BLaER1 treated with 17β-estradiol and CSF1 and Interleukin-3, amounts not matched to agents 10 nM and 100 nM (cell line): ENCODE data around the gene LATS2.

Source experiments
- H3K27ac ChIP-seq, 11 experiments: shearing (Covaris generic); formaldehyde crosslinking; 2 replicates each; pipeline ENCODE4 v1.8.1; 2022
- H3K27me3 ChIP-seq, 11 experiments: shearing (Covaris generic); formaldehyde crosslinking; 2 replicates each; pipeline ENCODE4 v1.8.1; 2022
- H3K36me3 ChIP-seq, 11 experiments: shearing (Covaris generic); formaldehyde crosslinking; 2 replicates each; pipeline ENCODE4 v1.8.1; 2022
- H3K4me1 ChIP-seq, 10 experiments: shearing (Covaris generic); formaldehyde crosslinking; 2 replicates each; pipeline ENCODE4 v1.8.1; 2022
- H3K4me2 ChIP-seq, 11 experiments: shearing (Covaris generic); formaldehyde crosslinking; 2 replicates each; pipeline ENCODE4 v1.8.1; 2022
- H3K4me3 ChIP-seq, 10 experiments: shearing (Covaris generic); formaldehyde crosslinking; 2 replicates each; pipeline ENCODE4 v1.8.1; 2022
- H3K9ac ChIP-seq, 11 experiments: shearing (Covaris generic); formaldehyde crosslinking; 2 replicates each; pipeline ENCODE4 v1.8.1; 2022
- H3K9me3 ChIP-seq, 11 experiments: shearing (Covaris generic); formaldehyde crosslinking; replicated peaks in 1 of 11; 2 replicates each; pipeline ENCODE4 v1.8.1; 2022
- H4K20me1 ChIP-seq, 11 experiments: shearing (Covaris generic); formaldehyde crosslinking; 2 replicates each; pipeline ENCODE4 v1.8.1; 2022
- Cebpa-rat ChIP-seq, 11 experiments: shearing (Covaris generic); IDR thresholded peaks; 2 replicates each; pipeline ENCODE4 v1.8.1; 2022

The LATS2 gene

GRCh38 chr13:21012841-21013681, 48.3 kb downstream of the LATS2 start:
- no peaks in the 10 kb centered on the region for H3K27me3 ChIP-seq
- H3K4me1 ChIP-seq: peaks cover 73 to 84% (median 80%) of the 10 kb centered on the region in 10 experiments
- H3K27ac ChIP-seq: no peak overlapping the region
- peak overlapping the region; percentile 18 to 75 (median 45); a peak in 17 of 22 replicates for H3K4me2 ChIP-seq
- no peak overlapping the region for H3K9ac ChIP-seq
- no peak overlapping the region for H3K4me3 ChIP-seq
- H3K9me3 ChIP-seq: peaks cover 0 to 7% (median 0%) of the 10 kb centered on the region in 11 experiments; a peak in 1 of 22 replicates
- peaks cover under 1 to 84% (median 18%) of the 10 kb centered on the region in 11 experiments; a peak in 15 of 22 replicates for H3K36me3 ChIP-seq
- TF ChIP-seq Cebpa-rat (IDR thresholded peaks at IDR 0.05): no peak
- H4K20me1 ChIP-seq: peaks cover 4 to 100% (median 44%) of the 10 kb centered on the region in 11 experiments; a peak in 17 of 22 replicates

GRCh38 chr13:21012211-21012610, 49.2 kb downstream of the LATS2 start:
- Histone ChIP-seq H3K4me2 (peak overlapping the region in 10 of 11 experiments; percentile 0 to 63 (median 44); a peak in 17 of 22 replicates), H3K27ac (no peak overlapping the region), H4K20me1 (peaks cover 4 to 97% (median 47%) of the 10 kb centered on the region in 11 experiments; a peak in 17 of 22 replicates)

GRCh38 chr13:21011378-21011777, 50.0 kb downstream of the LATS2 start:
- Histone ChIP-seq H3K4me3 (no peak overlapping the region), H3K9me3 (peaks cover 0 to 7% (median 0%) of the 10 kb centered on the region in 11 experiments; a peak in 1 of 22 replicates), H3K9ac (no peak overlapping the region), H3K4me2 (peak overlapping the region in 10 of 11 experiments; percentile 0 to 63 (median 30); a peak in 14 of 22 replicates), H3K36me3 (peaks cover 0 to 90% (median 15%) of the 10 kb centered on the region in 11 experiments; a peak in 13 of 22 replicates), H4K20me1 (peaks cover 4 to 97% (median 52%) of the 10 kb centered on the region in 11 experiments; a peak in 19 of 22 replicates), H3K4me1 (peaks cover 56 to 71% (median 65%) of the 10 kb centered on the region in 10 experiments), H3K27ac (no peak overlapping the region), H3K27me3 (no peaks in the 10 kb centered on the region)
- TF ChIP-seq Cebpa-rat (IDR thresholded peaks at IDR 0.05): no peak

More at GRCh38 chr13:21012211-21012610, 49.2 kb downstream of the LATS2 start:
- peaks cover 0 to 7% (median 0%) of the 10 kb centered on the region in 11 experiments; a peak in 1 of 22 replicates for H3K9me3 ChIP-seq
- TF ChIP-seq Cebpa-rat (IDR thresholded peaks at IDR 0.05): no peak
- peaks cover 0 to 87% (median 17%) of the 10 kb centered on the region in 11 experiments; a peak in 13 of 22 replicates for H3K36me3 ChIP-seq
- no peaks in the 10 kb centered on the region for H3K27me3 ChIP-seq
- peaks cover 64 to 79% (median 73%) of the 10 kb centered on the region in 10 experiments for H3K4me1 ChIP-seq
- H3K4me3 ChIP-seq: no peak overlapping the region
- H3K9ac ChIP-seq: no peak overlapping the region

GRCh38 chr13:21010621-21011020, 50.8 kb downstream of the LATS2 start:
- TF ChIP-seq Cebpa-rat (IDR thresholded peaks at IDR 0.05): no peak
- H3K9ac ChIP-seq: no peak overlapping the region
- no peak overlapping the region; a peak in 1 of 22 replicates for H3K27ac ChIP-seq
- H3K9me3 ChIP-seq: peaks cover 0 to 7% (median 0%) of the 10 kb centered on the region in 11 experiments; a peak in 1 of 22 replicates
- no peak overlapping the region for H3K4me3 ChIP-seq
- H3K4me1 ChIP-seq: peaks cover 48 to 70% (median 60%) of the 10 kb centered on the region in 10 experiments
- H3K4me2 ChIP-seq: peak overlapping the region in 9 of 11 experiments; percentile 7 to 63 (median 42); a peak in 12 of 22 replicates
- H3K36me3 ChIP-seq: peaks cover 0 to 92% (median 7%) of the 10 kb centered on the region in 11 experiments; a peak in 13 of 22 replicates
- peaks cover 4 to 97% (median 56%) of the 10 kb centered on the region in 11 experiments; a peak in 19 of 22 replicates for H4K20me1 ChIP-seq
- H3K27me3 ChIP-seq: no peaks in the 10 kb centered on the region

GRCh38 chr13:21009036-21009435, 52.4 kb downstream of the LATS2 start:
- no peaks in the 10 kb centered on the region for H3K27me3 ChIP-seq
- peaks cover 0 to 97% (median 62%) of the 10 kb centered on the region in 11 experiments; a peak in 20 of 22 replicates for H4K20me1 ChIP-seq
- TF ChIP-seq Cebpa-rat (IDR thresholded peaks at IDR 0.05): no peak
- peak overlapping the region in 2 of 11 experiments; percentile 11 to 59; a peak in 3 of 22 replicates for H3K4me2 ChIP-seq
- H3K27ac ChIP-seq: no peak overlapping the region
- H3K9ac ChIP-seq: no peak overlapping the region
- peaks cover 0 to 92% (median 12%) of the 10 kb centered on the region in 11 experiments; a peak in 11 of 22 replicates for H3K36me3 ChIP-seq
- H3K4me3 ChIP-seq: no peak overlapping the region
- peaks cover 0 to 12% (median 0%) of the 10 kb centered on the region in 11 experiments; a peak in 2 of 22 replicates for H3K9me3 ChIP-seq
- H3K4me1 ChIP-seq: peaks cover 33 to 67% (median 53%) of the 10 kb centered on the region in 10 experiments

- peaks cover 3 to 92% (median 15%) of the 10 kb centered on the region in 11 experiments; a peak in 13 of 22 replicates for H3K36me3 ChIP-seq
- H3K9ac ChIP-seq: no peak overlapping the region
- H3K27me3 ChIP-seq: no peaks in the 10 kb centered on the region
- peaks cover 22 to 57% (median 43%) of the 10 kb centered on the region in 10 experiments for H3K4me1 ChIP-seq
- peaks cover 0 to 97% (median 57%) of the 10 kb centered on the region in 11 experiments; a peak in 20 of 22 replicates for H4K20me1 ChIP-seq
- H3K4me2 ChIP-seq: no peak overlapping the region
- H3K27ac ChIP-seq: no peak overlapping the region
- no peak overlapping the region for H3K4me3 ChIP-seq
- peaks cover 0 to 15% (median 0%) of the 10 kb centered on the region in 11 experiments; a peak in 4 of 22 replicates for H3K9me3 ChIP-seq
- TF ChIP-seq Cebpa-rat (IDR thresholded peaks at IDR 0.05): no peak
Measured at GRCh38 chr13:21008026-21008425, 53.4 kb downstream of the LATS2 start.

DNA sequence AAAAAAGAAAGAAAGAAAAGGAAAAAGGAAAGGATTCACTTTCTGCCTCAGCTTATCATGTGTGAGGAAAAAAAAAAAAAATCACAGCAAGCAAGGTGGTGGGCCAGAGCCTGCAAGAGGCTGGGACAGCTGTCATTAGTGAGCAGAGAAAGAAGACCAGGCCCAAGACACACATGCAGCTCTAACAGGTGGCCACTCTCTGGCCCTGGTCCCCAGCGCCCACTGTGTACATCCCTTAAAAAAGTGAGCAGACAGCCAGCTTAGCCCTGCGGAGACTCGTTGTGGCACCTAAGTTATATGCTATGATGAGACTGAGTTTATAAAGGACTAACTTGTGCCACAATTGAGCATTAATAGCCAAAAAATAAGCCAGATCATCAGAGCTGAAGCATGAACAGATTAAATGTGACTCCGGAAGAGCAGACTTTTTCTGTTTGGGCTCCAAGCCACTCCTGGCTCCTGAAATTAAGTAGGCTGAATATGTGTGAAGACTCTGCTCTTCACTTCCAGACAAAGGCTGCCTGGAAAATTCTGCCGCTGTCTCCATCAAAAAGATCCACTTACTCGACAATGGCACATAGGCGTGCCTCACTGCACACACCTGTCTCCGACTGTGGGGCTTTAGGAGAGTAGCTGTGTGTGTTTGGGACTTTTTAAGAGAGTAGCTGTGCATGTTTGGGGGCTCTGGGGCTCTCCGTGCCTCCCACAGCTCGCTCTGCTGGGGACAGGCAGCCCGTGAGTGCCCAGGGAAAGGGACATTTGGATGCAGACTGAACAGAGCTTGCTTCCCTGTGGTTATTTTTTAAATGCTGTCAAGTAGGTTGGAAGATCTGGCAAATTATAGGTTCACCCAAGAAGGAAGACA, 55.0 kb downstream of the LATS2 start:
- peak overlapping the region in 1 of 11 experiments; percentile 1; a peak in 1 of 22 replicates for H3K4me2 ChIP-seq
- TF ChIP-seq Cebpa-rat (IDR thresholded peaks at IDR 0.05): no peak
- H3K27me3 ChIP-seq: no peaks in the 10 kb centered on the region
- peaks cover 0 to 97% (median 51%) of the 10 kb centered on the region in 11 experiments; a peak in 20 of 22 replicates for H4K20me1 ChIP-seq
- no peak overlapping the region for H3K27ac ChIP-seq
- peaks cover 12 to 30% (median 14%) of the 10 kb centered on the region in 11 experiments for H3K9me3 ChIP-seq
- no peak overlapping the region for H3K4me3 ChIP-seq
- H3K9ac ChIP-seq: no peak overlapping the region
- H3K36me3 ChIP-seq: peaks cover 3 to 92% (median 28%) of the 10 kb centered on the region in 11 experiments; a peak in 19 of 22 replicates
- peaks cover 7 to 41% (median 26%) of the 10 kb centered on the region in 10 experiments; a peak in 17 of 20 replicates for H3K4me1 ChIP-seq

DNA sequence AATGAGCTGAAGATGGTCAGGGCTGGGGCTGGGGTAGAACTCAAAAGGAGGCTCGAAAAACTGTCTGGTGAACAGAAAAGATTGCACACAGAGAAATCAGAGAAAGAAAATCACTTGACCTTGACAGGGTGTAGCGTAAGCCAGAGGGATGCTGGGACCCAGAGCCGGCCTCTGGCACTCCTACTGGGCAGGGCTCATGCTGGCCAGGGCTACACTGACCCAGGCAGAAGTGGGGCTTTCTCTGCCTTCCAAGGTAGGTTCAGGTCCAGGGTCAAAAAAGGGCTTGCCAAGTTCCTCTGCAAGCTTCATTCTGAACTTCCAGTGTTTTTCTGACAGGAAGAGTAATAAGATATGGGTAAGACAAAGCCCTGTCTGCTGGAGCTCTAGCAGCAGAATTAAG, 56.2 kb downstream of the LATS2 start:
- Histone ChIP-seq H3K9me3 (peaks cover 16 to 26% (median 18%) of the 10 kb centered on the region in 11 experiments), H3K27me3 (no peaks in the 10 kb centered on the region), H3K36me3 (peaks cover 3 to 89% (median 33%) of the 10 kb centered on the region in 11 experiments; a peak in 19 of 22 replicates), H3K4me1 (peaks cover 0 to 29% (median 15%) of the 10 kb centered on the region in 10 experiments; a peak in 11 of 20 replicates), H3K4me3 (no peak overlapping the region), H3K9ac (no peak overlapping the region), H3K4me2 (peak overlapping the region in 3 of 11 experiments; percentile 11 to 18 (median 12); a peak in 3 of 22 replicates), H3K27ac (no peak overlapping the region), H4K20me1 (peaks cover 0 to 95% (median 48%) of the 10 kb centered on the region in 11 experiments; a peak in 20 of 22 replicates)
- no peak for TF ChIP-seq Cebpa-rat (IDR thresholded peaks at IDR 0.05)
